GM12878 (cell line): ENCODE measurements around the gene EDC3. TPM values are rescaled to one million over a fixed set of nuclear protein-coding genes. Genes with fewer than 3 reads are reported as not detected.

Source experiments
- ATF7 ChIP-seq: fragments of 450-650 bp; IDR thresholded peaks from 2 replicates; pipeline ENCODE4 v1.6.1; 2016; ENCODE audit warnings: low read depth, mild to moderate bottlenecking
- CBX5 ChIP-seq: sonication (generic); IDR thresholded peaks from 2 replicates; pipeline ENCODE4 v1.6.1; 2016; ENCODE audit warnings: low read depth, moderate library complexity, mild to moderate bottlenecking, inconsistent platforms
- CREB1 ChIP-seq: IDR thresholded peaks from 2 replicates; pipeline ENCODE4 v1.6.1; 2012; ENCODE audit warnings: low read depth, mild to moderate bottlenecking, inconsistent platforms
- DPF2 ChIP-seq: fragments of 450-650 bp; IDR thresholded peaks from 2 replicates; pipeline ENCODE4 v1.6.1; 2017; ENCODE audit warnings: mild to moderate bottlenecking
- EGR1 ChIP-seq, 2 experiments: IDR thresholded peaks; 1 replicate in 1 of 2; 2 replicates in 1 of 2; pipeline ENCODE4 v1.6.1; 2011 to 2012; ENCODE audit warnings: low read depth in 2 of 2, low read length in 2 of 2, borderline replicate concordance in 1 of 2, mild to moderate bottlenecking in 1 of 2, moderate library complexity in 1 of 2
- HDAC2 ChIP-seq: fragments of 200-600 bp; sonication (generic); IDR thresholded peaks from 2 replicates; pipeline ENCODE4 v1.6.1; 2017
- LARP7 ChIP-seq: fragments of 450-650 bp; IDR thresholded peaks from 2 replicates; pipeline ENCODE4 v1.6.1; 2017; ENCODE audit warnings: mild to moderate bottlenecking
- MTA3 ChIP-seq: IDR thresholded peaks from 2 replicates; pipeline ENCODE4 v1.6.1; 2012; ENCODE audit warnings: low read length, inconsistent platforms, borderline replicate concordance
- NFIC ChIP-seq: IDR thresholded peaks from 2 replicates; pipeline ENCODE4 v1.6.1; 2012; ENCODE audit warnings: low read depth, mild to moderate bottlenecking, inconsistent platforms, low read length, moderate library complexity
- NRF1 ChIP-seq: conservative IDR thresholded peaks from 2 replicates; pipeline ENCODE4 v1.6.1; 2011; ENCODE audit warnings: mild to moderate bottlenecking, low read depth, low read length, improper control_type of control experiment
- PAX8 ChIP-seq: fragments of 450-650 bp; IDR thresholded peaks from 2 replicates; pipeline ENCODE4 v1.6.1; 2017; ENCODE audit warnings: mild to moderate bottlenecking, moderate library complexity
- RAD51 ChIP-seq: fragments of 450-650 bp; IDR thresholded peaks from 2 replicates; pipeline ENCODE4 v1.6.1; 2016; ENCODE audit warnings: moderate library complexity, mild to moderate bottlenecking, inconsistent platforms
- RELA ChIP-seq: fragments of 450-650 bp; IDR thresholded peaks from 2 replicates; pipeline ENCODE4 v1.8.0; 2014; ENCODE audit warnings: borderline replicate concordance; ENCODE audit not compliant: partially characterized antibody
- SIN3A ChIP-seq: IDR thresholded peaks from 2 replicates; pipeline ENCODE4 v1.6.1; 2012; ENCODE audit warnings: low read depth, low read length, improper control_type of control experiment
- SMC3 ChIP-seq: IDR thresholded peaks from 2 replicates; pipeline ENCODE4 v1.6.1; 2011; ENCODE audit warnings: low read length, improper control_type of control experiment, borderline replicate concordance
- TCF12 ChIP-seq: IDR thresholded peaks from 2 replicates; pipeline ENCODE4 v1.6.1; 2011; ENCODE audit warnings: low read depth, mild to moderate bottlenecking, low read length
- polyA plus RNA-seq, 11 experiments: library from polyadenylated mRNA; depleted of rRNA in 4 of 11; unstranded in 6 of 11; stranded (reverse) in 5 of 11; fragments of >200 nt; fragmentation: Nextera tagmentation in 4 of 11; fragmentation: Illumina TruSeq in 1 of 11; extraction: Ambion mirVana in 4 of 11; extraction: Trizol in 1 of 11; gene quantifications; 1 replicate in 1 of 11; 2 replicates in 10 of 11; pipeline versions ENCODE4 v1.2.1 to v1.2.3, GENCODE V29; 2011 to 2016; ENCODE audit warnings: inconsistent platforms in 2 of 11, missing spikeins in 2 of 11, low read depth in 1 of 11
- total RNA-seq, 4 experiments: library from RNA; depleted of rRNA in 3 of 4; stranded (reverse); fragments of >200 nt in 3 of 4; fragmentation: Illumina TruSeq in 1 of 4; extraction: Trizol in 1 of 4; gene quantifications; 2 replicates each; pipeline versions ENCODE4 v1.2.1 to v1.2.3, GENCODE V29; 2013 to 2021
- TF ChIP-seq, protein P1 (sequence below): IDR thresholded peaks from 2 replicates; pipeline ENCODE4 v1.6.1; 2012; ENCODE audit warnings: mild to moderate bottlenecking, low read depth, low read length
- TF ChIP-seq, protein P2 (sequence below): IDR thresholded peaks from 2 replicates; pipeline ENCODE4 v1.6.1; 2012; ENCODE audit warnings: low read depth, low read length, improper control_type of control experiment
- TF ChIP-seq, protein P3 (sequence below): fragments of 450-650 bp; IDR thresholded peaks from 2 replicates; pipeline ENCODE4 v1.6.1; 2017; ENCODE audit warnings: antibody characterized with exemption, mild to moderate bottlenecking, moderate library complexity
- TF ChIP-seq, protein P4 (sequence below): fragments of 450-650 bp; IDR thresholded peaks from 2 replicates; pipeline ENCODE4 v1.6.1; 2018; ENCODE audit warnings: mild to moderate bottlenecking, low read depth, moderate library complexity; ENCODE audit not compliant: partially characterized antibody

The EDC3 gene
- total and polyA plus RNA-seq, 10 of the 15 experiments (the other 5 are each of a cell fraction or from before 2014, with no cell fraction given) = 11.8 to 48.4 (median 35.3) TPM

DNA sequence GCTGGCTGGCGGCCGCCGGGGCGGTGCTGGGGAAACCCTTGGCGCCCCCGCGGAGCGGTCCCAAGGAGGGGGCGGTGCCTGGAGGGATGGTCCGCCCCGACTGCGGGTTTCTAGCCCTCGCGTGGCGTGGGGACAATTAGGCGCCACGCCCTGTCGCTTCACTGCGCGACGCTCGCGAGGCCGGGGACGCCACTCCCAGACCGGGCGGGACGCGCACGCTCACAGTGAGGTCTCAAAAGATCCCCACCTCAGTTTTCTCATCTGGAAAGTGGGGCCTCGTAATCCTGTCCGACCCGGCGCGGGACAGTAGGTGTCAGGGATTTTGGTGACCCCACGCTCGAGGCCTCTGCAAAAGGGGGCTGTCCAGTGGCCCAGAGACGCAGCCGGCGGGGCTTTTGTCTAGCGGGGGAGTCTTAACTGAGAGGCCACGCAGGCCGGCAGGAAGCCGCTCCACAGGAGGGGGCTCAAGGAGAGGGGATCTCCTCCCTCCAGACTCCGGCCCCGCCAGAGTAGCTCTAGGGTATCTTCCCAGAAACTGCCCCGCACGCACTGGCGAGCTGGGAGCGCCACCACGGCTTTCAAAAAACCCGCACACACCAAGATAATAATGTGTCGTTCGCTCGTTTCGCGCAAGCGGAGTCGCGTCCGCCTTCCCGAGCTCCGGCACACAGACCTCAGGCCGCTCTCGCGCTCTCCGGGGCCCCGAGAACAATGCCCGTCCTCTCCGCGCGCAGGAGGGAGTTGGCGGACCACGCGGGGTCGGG, 80.9 kb downstream of the EDC3 start (continued):
- TF ChIP-seq, protein P1, sequence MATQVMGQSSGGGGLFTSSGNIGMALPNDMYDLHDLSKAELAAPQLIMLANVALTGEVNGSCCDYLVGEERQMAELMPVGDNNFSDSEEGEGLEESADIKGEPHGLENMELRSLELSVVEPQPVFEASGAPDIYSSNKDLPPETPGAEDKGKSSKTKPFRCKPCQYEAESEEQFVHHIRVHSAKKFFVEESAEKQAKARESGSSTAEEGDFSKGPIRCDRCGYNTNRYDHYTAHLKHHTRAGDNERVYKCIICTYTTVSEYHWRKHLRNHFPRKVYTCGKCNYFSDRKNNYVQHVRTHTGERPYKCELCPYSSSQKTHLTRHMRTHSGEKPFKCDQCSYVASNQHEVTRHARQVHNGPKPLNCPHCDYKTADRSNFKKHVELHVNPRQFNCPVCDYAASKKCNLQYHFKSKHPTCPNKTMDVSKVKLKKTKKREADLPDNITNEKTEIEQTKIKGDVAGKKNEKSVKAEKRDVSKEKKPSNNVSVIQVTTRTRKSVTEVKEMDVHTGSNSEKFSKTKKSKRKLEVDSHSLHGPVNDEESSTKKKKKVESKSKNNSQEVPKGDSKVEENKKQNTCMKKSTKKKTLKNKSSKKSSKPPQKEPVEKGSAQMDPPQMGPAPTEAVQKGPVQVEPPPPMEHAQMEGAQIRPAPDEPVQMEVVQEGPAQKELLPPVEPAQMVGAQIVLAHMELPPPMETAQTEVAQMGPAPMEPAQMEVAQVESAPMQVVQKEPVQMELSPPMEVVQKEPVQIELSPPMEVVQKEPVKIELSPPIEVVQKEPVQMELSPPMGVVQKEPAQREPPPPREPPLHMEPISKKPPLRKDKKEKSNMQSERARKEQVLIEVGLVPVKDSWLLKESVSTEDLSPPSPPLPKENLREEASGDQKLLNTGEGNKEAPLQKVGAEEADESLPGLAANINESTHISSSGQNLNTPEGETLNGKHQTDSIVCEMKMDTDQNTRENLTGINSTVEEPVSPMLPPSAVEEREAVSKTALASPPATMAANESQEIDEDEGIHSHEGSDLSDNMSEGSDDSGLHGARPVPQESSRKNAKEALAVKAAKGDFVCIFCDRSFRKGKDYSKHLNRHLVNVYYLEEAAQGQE = no peak
- TF ChIP-seq SMC3 = no peak
- TF ChIP-seq DPF2 = no peak; the same call in 1 of the 2 replicates
- TF ChIP-seq HDAC2 = peak; percentile 61; the same call in 1 of the 2 replicates
- TF ChIP-seq NFIC = no peak
- TF ChIP-seq TCF12 = no peak
- TF ChIP-seq, protein P2, sequence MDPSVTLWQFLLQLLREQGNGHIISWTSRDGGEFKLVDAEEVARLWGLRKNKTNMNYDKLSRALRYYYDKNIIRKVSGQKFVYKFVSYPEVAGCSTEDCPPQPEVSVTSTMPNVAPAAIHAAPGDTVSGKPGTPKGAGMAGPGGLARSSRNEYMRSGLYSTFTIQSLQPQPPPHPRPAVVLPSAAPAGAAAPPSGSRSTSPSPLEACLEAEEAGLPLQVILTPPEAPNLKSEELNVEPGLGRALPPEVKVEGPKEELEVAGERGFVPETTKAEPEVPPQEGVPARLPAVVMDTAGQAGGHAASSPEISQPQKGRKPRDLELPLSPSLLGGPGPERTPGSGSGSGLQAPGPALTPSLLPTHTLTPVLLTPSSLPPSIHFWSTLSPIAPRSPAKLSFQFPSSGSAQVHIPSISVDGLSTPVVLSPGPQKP = no peak
- TF ChIP-seq, protein P3, sequence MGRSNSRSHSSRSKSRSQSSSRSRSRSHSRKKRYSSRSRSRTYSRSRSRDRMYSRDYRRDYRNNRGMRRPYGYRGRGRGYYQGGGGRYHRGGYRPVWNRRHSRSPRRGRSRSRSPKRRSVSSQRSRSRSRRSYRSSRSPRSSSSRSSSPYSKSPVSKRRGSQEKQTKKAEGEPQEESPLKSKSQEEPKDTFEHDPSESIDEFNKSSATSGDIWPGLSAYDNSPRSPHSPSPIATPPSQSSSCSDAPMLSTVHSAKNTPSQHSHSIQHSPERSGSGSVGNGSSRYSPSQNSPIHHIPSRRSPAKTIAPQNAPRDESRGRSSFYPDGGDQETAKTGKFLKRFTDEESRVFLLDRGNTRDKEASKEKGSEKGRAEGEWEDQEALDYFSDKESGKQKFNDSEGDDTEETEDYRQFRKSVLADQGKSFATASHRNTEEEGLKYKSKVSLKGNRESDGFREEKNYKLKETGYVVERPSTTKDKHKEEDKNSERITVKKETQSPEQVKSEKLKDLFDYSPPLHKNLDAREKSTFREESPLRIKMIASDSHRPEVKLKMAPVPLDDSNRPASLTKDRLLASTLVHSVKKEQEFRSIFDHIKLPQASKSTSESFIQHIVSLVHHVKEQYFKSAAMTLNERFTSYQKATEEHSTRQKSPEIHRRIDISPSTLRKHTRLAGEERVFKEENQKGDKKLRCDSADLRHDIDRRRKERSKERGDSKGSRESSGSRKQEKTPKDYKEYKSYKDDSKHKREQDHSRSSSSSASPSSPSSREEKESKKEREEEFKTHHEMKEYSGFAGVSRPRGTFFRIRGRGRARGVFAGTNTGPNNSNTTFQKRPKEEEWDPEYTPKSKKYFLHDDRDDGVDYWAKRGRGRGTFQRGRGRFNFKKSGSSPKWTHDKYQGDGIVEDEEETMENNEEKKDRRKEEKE = no peak
- TF ChIP-seq CBX5 = 0 out of 2 replicates have a peak, but pooled peaks have one; percentile 34
- TF ChIP-seq CREB1 = no peak; the same call in 1 of the 2 replicates
- TF ChIP-seq PAX8 = no peak
- TF ChIP-seq NRF1 = no peak
- peak in 1 of 2 experiments; percentile 94; a peak in 2 of 3 replicates for TF ChIP-seq EGR1 (IDR thresholded peaks at IDR 0.05; ENCODE audit: borderline replicate concordance in 1 of 2, low read depth in 2 of 2, low read length in 2 of 2)
- TF ChIP-seq SIN3A = peak; percentile 59; the same call in 1 of the 2 replicates
- TF ChIP-seq MTA3 = no peak
- TF ChIP-seq, protein P4, sequence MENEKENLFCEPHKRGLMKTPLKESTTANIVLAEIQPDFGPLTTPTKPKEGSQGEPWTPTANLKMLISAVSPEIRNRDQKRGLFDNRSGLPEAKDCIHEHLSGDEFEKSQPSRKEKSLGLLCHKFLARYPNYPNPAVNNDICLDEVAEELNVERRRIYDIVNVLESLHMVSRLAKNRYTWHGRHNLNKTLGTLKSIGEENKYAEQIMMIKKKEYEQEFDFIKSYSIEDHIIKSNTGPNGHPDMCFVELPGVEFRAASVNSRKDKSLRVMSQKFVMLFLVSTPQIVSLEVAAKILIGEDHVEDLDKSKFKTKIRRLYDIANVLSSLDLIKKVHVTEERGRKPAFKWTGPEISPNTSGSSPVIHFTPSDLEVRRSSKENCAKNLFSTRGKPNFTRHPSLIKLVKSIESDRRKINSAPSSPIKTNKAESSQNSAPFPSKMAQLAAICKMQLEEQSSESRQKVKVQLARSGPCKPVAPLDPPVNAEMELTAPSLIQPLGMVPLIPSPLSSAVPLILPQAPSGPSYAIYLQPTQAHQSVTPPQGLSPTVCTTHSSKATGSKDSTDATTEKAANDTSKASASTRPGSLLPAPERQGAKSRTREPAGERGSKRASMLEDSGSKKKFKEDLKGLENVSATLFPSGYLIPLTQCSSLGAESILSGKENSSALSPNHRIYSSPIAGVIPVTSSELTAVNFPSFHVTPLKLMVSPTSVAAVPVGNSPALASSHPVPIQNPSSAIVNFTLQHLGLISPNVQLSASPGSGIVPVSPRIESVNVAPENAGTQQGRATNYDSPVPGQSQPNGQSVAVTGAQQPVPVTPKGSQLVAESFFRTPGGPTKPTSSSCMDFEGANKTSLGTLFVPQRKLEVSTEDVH = no peak
- TF ChIP-seq RELA = no peak
- no peak for TF ChIP-seq ATF7
- TF ChIP-seq LARP7 = no peak
- TF ChIP-seq RAD51 = no peak
